K562 (cell line): ENCODE data around the gene ALK. TPM values are rescaled to one million over a fixed set of nuclear protein-coding genes. Genes with fewer than 3 reads are reported as not detected.

Experiments
- ATAC-seq: fragments of 200-7000 bp; cut with Tn5 transposase; 3 replicates; pipeline ENCODE4 v1.9.1; 2020; ENCODE audit warnings: moderate library complexity
- BruUV-seq: library from RNA; stranded (reverse); fragments of 400-500 nt; replicated peaks from 2 replicates; lab custom pipeline; 2021; lab: Mats Ljungman, UMichigan
- CTCF ChIA-PET: fragments of 300-600 bp; formaldehyde crosslinking; extraction: SDS; loops from one replicate; lab custom pipeline; 2021; ENCODE audit warnings: low intra/inter-chr PET ratio; lab: Yijun Ruan, JAX
- POLR2A ChIA-PET: fragments of 300-600, 350-650 bp; sonication (Branson Sonifier 250); formaldehyde crosslinking; extraction: SDS; loops from one replicate; lab custom pipeline; 2021; ENCODE audit warnings: antibody characterized with exemption, inconsistent platforms; lab: Yijun Ruan, JAX
- DNase-seq, 4 experiments: peaks; one replicate each; pipeline versions ENCODE4 v3.0.0 to v3.0.0-alpha.2; 2011 to 2018; ENCODE audit warnings: low spot score in 3 of 4, mixed read lengths in 3 of 4; ENCODE audit errors: extremely low read depth in 1 of 4
- FAIRE-seq: peaks from 2 replicates; lab custom pipeline; 2011; peaks lifted over from hg19 to GRCh38; lab: Jason Lieb, UNC
- H2AFZ ChIP-seq: 2 replicates; pipeline ENCODE4 v1.6.0; 2011; ENCODE audit warnings: low read depth, low read length, control low read depth, inconsistent platforms
- H3K27ac ChIP-seq: fragments of 200-600 bp; 3 replicates; pipeline ENCODE4 v1.8.0; 2011; ENCODE audit warnings: low read depth, mild to moderate bottlenecking, control low read depth, inconsistent platforms, low read length, moderate library complexity, mixed read lengths; ENCODE audit errors: extremely low read depth
- H3K27me3 ChIP-seq, 2 experiments: fragments of 300-600 bp in 1 of 2; 2 replicates in 1 of 2; 3 replicates in 1 of 2; pipeline versions ENCODE4 v1.6.0 to v1.8.0; 2011; ENCODE audit warnings: inconsistent platforms in 2 of 2, low read length in 2 of 2, mild to moderate bottlenecking in 1 of 2, mixed read lengths in 1 of 2, moderate library complexity in 1 of 2; ENCODE audit not compliant: control insufficient read depth in 2 of 2, insufficient read depth in 2 of 2
- H3K36me3 ChIP-seq: fragments of 300-600 bp; 3 replicates; pipeline ENCODE4 v1.8.0; 2011; ENCODE audit warnings: mild to moderate bottlenecking, low read length, inconsistent platforms; ENCODE audit not compliant: control insufficient read depth, insufficient read depth
- H3K4me1 ChIP-seq, 2 experiments: fragments of 200-600 bp in 1 of 2; replicated peaks in 1 of 2; 2 replicates in 1 of 2; 3 replicates in 1 of 2; pipeline versions ENCODE4 v1.5.1 to v1.8.0; 2011; ENCODE audit warnings: inconsistent platforms in 2 of 2, low read length in 2 of 2, mild to moderate bottlenecking in 1 of 2, mixed read lengths in 1 of 2, moderate library complexity in 1 of 2; ENCODE audit not compliant: control insufficient read depth in 2 of 2, insufficient read depth in 2 of 2
- H3K4me2 ChIP-seq: 2 replicates; pipeline ENCODE4 v1.6.1; 2011; ENCODE audit warnings: low read length, control low read depth, inconsistent platforms, mixed read lengths; ENCODE audit not compliant: insufficient read depth
- H3K4me3 ChIP-seq: fragments of 200-600 bp; sonication (generic), shearing (Covaris generic); 2 replicates; pipeline ENCODE4 v1.5.1; 2016; ENCODE audit warnings: control low read depth, inconsistent platforms
- H3K79me2 ChIP-seq: fragments of 200-600 bp; 3 replicates; pipeline ENCODE4 v1.8.0; 2011; ENCODE audit warnings: low read length, inconsistent platforms; ENCODE audit not compliant: control insufficient read depth, insufficient read depth
- H3K9ac ChIP-seq, 2 experiments: 2 replicates each; pipeline versions ENCODE4 v1.6.0 to v1.6.1; 2011; ENCODE audit warnings: low read depth in 2 of 2, low read length in 2 of 2, control low read depth in 1 of 2, inconsistent platforms in 1 of 2, mild to moderate bottlenecking in 1 of 2, mixed read lengths in 1 of 2; ENCODE audit not compliant: insufficient read depth in 1 of 2
- H3K9me1 ChIP-seq: one replicate; pipeline ENCODE4 v1.6.0; 2011; ENCODE audit warnings: inconsistent platforms, mild to moderate bottlenecking, low read length, moderate library complexity; ENCODE audit not compliant: control insufficient read depth, insufficient read depth
- H3K9me3 ChIP-seq: replicated peaks from 2 replicates; pipeline ENCODE4 v1.5.1; 2011; ENCODE audit warnings: low read depth, low read length, inconsistent platforms; ENCODE audit not compliant: control insufficient read depth, insufficient read depth
- H4K20me1 ChIP-seq: replicated peaks from 2 replicates; pipeline ENCODE4 v1.6.1; 2011; ENCODE audit warnings: low read length, inconsistent platforms, mixed read lengths; ENCODE audit not compliant: control insufficient read depth, insufficient read depth
- ADNP ChIP-seq: fragments of 200-800 bp; sonication (Bioruptor generic); IDR thresholded peaks from 2 replicates; pipeline ENCODE4 v1.6.1; 2016; ENCODE audit warnings: missing genetic modification characterization, missing compliant biosample characterization
- CTBP1 ChIP-seq: fragments of 450-650 bp; IDR thresholded peaks from 2 replicates; pipeline ENCODE4 v1.6.1; 2016; ENCODE audit warnings: borderline replicate concordance
- POLR2A ChIP-seq: fragments of 450-650 bp; conservative IDR thresholded peaks from 2 replicates; pipeline ENCODE4 v1.6.1; 2016
- TFAP4 ChIP-seq: sonication (generic); formaldehyde crosslinking; IDR thresholded peaks from 2 replicates; pipeline ENCODE4 v1.8.0; 2022; ENCODE audit warnings: missing genetic modification reagents, mild to moderate bottlenecking, moderate library complexity, borderline replicate concordance
- ZFPM2 ChIP-seq: fragments of 250-450 bp; sonication (Bioruptor Pico); IDR thresholded peaks from 2 replicates; pipeline ENCODE4 v1.5.1; 2022; ENCODE audit warnings: mild to moderate bottlenecking
- ZKSCAN1 ChIP-seq: fragments of 150-350 bp; IDR thresholded peaks from 2 replicates; pipeline ENCODE4 v1.6.1; 2016; ENCODE audit warnings: low read depth, low read length
- WGBS: fragments of 100-300 bp; shearing (Covaris generic); methylation state at CpG from one replicate; pipeline ENCODE4 v1.1.6; 2016; ENCODE audit warnings: low coverage, mixed read lengths; ENCODE audit not compliant: insufficient coverage; ENCODE audit errors: missing lambda C conversion rate; 5-methylcytosine and 5-hydroxymethylcytosine counted together
- in situ Hi-C: fragments of 300-500 bp; cut with MboI; formaldehyde crosslinking; loops from 4 replicates; pipeline ENCODE4 v1.15.0; 2018; ENCODE audit warnings: inconsistent platforms, mixed read lengths
- intact Hi-C: fragments of 100-400 bp; cut with micrococcal nuclease; formaldehyde crosslinking; loops from 2 replicates; pipeline ENCODE4 v1.14.2; 2022
- polyA plus RNA-seq, 8 experiments: library from polyadenylated mRNA; depleted of rRNA in 4 of 8; stranded (reverse) in 5 of 8; unstranded in 3 of 8; fragments of >200 nt; fragmentation: Nextera tagmentation in 2 of 8; fragmentation: Illumina TruSeq in 1 of 8; extraction: Ambion mirVana in 2 of 8; extraction: Trizol in 1 of 8; gene quantifications; 2 replicates each; pipeline versions ENCODE4 v1.2.1 to v1.2.3, GENCODE V29; 2011 to 2014; ENCODE audit warnings: inconsistent platforms in 1 of 8, missing spikeins in 1 of 8
- total RNA-seq, 7 experiments: library from RNA; depleted of rRNA in 6 of 7; stranded (reverse); fragments of >200 nt in 6 of 7; fragmentation: Illumina TruSeq in 2 of 7; extraction: Trizol in 2 of 7; gene quantifications; 2 replicates each; pipeline versions ENCODE4 v1.2.1 to v1.2.3, GENCODE V29; 2011 to 2021; ENCODE audit warnings: low replicate concordance in 1 of 7
- TF ChIP-seq, protein P1 (sequence below): sonication (generic); formaldehyde crosslinking; IDR thresholded peaks from 2 replicates; pipeline ENCODE4 v1.8.1; 2023; ENCODE audit warnings: mild to moderate bottlenecking, missing genetic modification reagents

Gene ALK
- total and polyA plus RNA-seq, 9 of the 15 experiments (the other 6 are each of a cell fraction or from before 2014, with no cell fraction given), result not detected

DNA sequence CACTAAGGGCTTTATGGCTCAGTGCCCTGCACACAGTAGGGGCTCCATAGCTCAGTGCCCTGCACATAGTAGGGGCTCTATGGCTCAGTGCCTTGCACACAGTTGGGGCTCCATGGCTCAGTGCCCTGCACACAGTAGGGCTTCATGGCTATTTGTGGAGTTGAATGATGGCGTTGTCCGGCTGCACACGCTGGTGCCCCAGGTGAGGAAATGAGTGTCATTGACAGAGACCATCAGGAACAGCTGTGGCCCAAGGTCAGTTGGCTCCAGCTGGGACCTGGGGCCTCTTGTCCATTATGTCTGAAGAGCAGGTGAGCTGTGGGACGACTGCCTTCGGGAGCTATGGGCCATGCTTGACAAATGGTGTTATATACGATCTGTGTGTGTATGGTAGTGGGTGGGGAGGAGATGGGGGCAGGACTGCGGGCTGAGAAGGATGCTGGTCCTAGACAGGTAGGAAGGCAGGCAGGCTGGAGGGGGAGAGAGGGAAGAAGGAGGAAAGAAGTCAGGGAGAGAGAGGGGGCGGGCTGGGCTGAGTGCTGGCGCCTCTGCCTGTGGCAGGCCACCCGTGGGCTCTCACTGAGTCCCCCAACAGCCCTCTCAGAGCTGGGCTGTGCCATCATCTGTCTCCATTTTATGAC lies 675.5 kb downstream of the ALK start:
- Histone ChIP-seq H3K27ac (no peak overlapping the region), H3K27me3 (peaks cover 0 to 37% of the 10 kb centered on the region in 2 experiments; a peak in 3 of 5 replicates), H3K9me3 (no peaks in the 10 kb centered on the region), H3K9me1 (no peaks in the 10 kb centered on the region), H2AFZ (no peak overlapping the region), H3K4me2 (no peak overlapping the region), H3K4me1 (no peaks in the 10 kb centered on the region), H3K4me3 (no peak overlapping the region), H3K9ac (no peak overlapping the region), H3K79me2 (no peaks in the 10 kb centered on the region), H3K36me3 (no peaks in the 10 kb centered on the region), H4K20me1 (no peaks in the 10 kb centered on the region)
- no peak for FAIRE-seq
- in situ Hi-C loops, result no loop called here
- ChIA-PET CTCF (no interaction called here), POLR2A (no interaction called here)
- intact Hi-C loops, result no loop called here
- BruUV-seq, result no TSS peak
- TF ChIP-seq POLR2A, result no peak
- TF ChIP-seq CTBP1, result 0 out of 2 replicates have a peak, but pooled peaks have one; percentile 8
- no peak for TF ChIP-seq ZFPM2 (CRISPR knock-in tag)
- peak; percentile 51; the same call in 1 of the 2 replicates for TF ChIP-seq TFAP4 (CRISPR knock-in tag)
- TF ChIP-seq ADNP (tag), result 0 out of 2 replicates have a peak, but pooled peaks have one; percentile 53
- TF ChIP-seq ZKSCAN1, result peak; percentile 98
- TF ChIP-seq, protein P1, sequence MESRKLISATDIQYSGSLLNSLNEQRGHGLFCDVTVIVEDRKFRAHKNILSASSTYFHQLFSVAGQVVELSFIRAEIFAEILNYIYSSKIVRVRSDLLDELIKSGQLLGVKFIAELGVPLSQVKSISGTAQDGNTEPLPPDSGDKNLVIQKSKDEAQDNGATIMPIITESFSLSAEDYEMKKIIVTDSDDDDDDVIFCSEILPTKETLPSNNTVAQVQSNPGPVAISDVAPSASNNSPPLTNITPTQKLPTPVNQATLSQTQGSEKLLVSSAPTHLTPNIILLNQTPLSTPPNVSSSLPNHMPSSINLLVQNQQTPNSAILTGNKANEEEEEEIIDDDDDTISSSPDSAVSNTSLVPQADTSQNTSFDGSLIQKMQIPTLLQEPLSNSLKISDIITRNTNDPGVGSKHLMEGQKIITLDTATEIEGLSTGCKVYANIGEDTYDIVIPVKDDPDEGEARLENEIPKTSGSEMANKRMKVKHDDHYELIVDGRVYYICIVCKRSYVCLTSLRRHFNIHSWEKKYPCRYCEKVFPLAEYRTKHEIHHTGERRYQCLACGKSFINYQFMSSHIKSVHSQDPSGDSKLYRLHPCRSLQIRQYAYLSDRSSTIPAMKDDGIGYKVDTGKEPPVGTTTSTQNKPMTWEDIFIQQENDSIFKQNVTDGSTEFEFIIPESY (CRISPR knock-in tag), result no peak
- WGBS, result 12% methylated on average over 7 of the region's 10 CpGs
- peak; percentile 61 for ATAC-seq
- DNase-seq, result peak in 1 of 4 experiments; percentile 13
